AG04450 (cell line): ENCODE data around the gene PAM16. TPM values are rescaled to one million over a fixed set of nuclear protein-coding genes. Genes with fewer than 3 reads are reported as not detected.

Experiments
- CTCF ChIA-PET: fragments of 300-600, 350-600 bp; formaldehyde crosslinking; extraction: SDS; loops from one replicate; lab custom pipeline; 2022; ENCODE audit warnings: antibody characterized with exemption, inconsistent platforms; lab: Charles Lee
- POLR2A ChIA-PET: fragments of 350-600 bp; formaldehyde crosslinking; extraction: SDS; loops from one replicate; lab custom pipeline; 2021; ENCODE audit warnings: antibody characterized with exemption, inconsistent platforms; lab: Yijun Ruan, JAX
- DNase-seq: peaks from one replicate; pipeline ENCODE4 v3.0.0-alpha.2; 2011; ENCODE audit warnings: low read depth, low spot score
- H3K27ac ChIP-seq: one replicate; pipeline ENCODE4 v1.5.1; 2012; ENCODE audit warnings: low read depth, low read length, control low read depth
- H3K27me3 ChIP-seq: one replicate; pipeline ENCODE4 v1.6.0; 2012; ENCODE audit warnings: low read length; ENCODE audit not compliant: control insufficient read depth, insufficient read depth
- H3K4me3 ChIP-seq: 2 replicates; pipeline ENCODE4 v1.5.1; 2011; ENCODE audit warnings: mild to moderate bottlenecking, low read depth, low read length, control low read depth
- H3K9me3 ChIP-seq: 2 replicates; pipeline ENCODE4 v1.5.1; 2012; ENCODE audit warnings: low read length; ENCODE audit not compliant: control insufficient read depth, insufficient read depth
- polyA plus RNA-seq: library from polyadenylated mRNA; depleted of rRNA; stranded (reverse); fragments of >200 nt; gene quantifications from 2 replicates; pipeline ENCODE4 v1.2.3, GENCODE V29; 2011
- TF ChIP-seq, protein P1 (sequence below): IDR thresholded peaks from 2 replicates; pipeline ENCODE4 v1.5.1; 2011; ENCODE audit warnings: low read depth, low read length, control low read depth, inconsistent platforms

Gene PAM16
- polyA plus RNA-seq, 1 experiment, result 18.4 TPM

DNA sequence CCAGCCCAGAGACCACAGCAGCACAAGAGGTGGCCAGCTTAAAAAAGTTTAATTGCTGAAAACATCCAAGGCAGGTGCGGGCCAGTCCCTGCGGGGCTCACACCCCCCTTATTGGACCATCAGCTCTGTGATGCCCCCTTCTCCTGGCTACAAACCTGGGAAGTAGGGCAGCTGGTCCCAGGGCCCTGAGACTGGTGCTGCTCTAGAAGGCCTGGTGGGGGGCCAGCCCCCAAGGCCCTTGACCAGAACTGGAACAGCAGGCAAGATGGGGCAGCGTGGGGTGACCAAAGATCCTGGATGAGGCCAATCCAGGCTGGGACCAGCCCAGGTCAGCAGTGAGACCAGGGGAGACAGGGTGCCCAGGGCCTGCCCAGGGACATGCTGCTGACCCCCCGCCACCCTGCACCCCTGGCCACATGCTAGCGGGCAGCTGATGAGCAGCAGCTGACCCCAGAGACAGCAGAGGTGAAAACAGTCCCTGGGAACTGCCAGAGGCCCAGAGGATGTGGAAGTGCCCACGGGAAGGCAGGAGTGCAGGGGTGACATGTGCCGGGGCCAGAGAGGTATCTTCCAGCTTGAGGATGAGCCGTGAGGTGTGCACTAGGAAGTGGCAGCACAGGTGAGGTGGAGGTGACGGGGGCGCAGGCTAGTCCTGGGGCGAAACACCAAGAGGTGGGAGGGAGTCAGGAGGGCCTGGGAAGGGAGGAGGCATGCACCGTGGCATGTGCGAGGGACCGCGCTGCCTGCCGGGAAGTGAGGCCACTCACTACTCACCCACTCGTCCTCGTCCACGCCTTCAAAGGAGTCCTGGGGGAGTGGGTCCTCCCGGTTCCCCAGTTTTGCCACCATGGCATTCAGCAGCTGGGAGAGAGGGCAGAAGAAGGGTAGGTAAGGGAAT, 3.6 kb upstream of the PAM16 start:
- Histone ChIP-seq H3K4me3 (no peak overlapping the region), H3K9me3 (no peaks in the 10 kb centered on the region; the same call in 1 of the 2 replicates), H3K27me3 (no peaks in the 10 kb centered on the region), H3K27ac (no peak overlapping the region)
- ChIA-PET CTCF (interaction anchor here (6.4 kb wide), 1 partner anchor 49 kb away, joined by 56 read pairs; no protein-coding TSS in a partner anchor), POLR2A (no interaction called here)
- DNase-seq, result no peak
- TF ChIP-seq, protein P1, sequence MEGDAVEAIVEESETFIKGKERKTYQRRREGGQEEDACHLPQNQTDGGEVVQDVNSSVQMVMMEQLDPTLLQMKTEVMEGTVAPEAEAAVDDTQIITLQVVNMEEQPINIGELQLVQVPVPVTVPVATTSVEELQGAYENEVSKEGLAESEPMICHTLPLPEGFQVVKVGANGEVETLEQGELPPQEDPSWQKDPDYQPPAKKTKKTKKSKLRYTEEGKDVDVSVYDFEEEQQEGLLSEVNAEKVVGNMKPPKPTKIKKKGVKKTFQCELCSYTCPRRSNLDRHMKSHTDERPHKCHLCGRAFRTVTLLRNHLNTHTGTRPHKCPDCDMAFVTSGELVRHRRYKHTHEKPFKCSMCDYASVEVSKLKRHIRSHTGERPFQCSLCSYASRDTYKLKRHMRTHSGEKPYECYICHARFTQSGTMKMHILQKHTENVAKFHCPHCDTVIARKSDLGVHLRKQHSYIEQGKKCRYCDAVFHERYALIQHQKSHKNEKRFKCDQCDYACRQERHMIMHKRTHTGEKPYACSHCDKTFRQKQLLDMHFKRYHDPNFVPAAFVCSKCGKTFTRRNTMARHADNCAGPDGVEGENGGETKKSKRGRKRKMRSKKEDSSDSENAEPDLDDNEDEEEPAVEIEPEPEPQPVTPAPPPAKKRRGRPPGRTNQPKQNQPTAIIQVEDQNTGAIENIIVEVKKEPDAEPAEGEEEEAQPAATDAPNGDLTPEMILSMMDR, result no peak

DNA sequence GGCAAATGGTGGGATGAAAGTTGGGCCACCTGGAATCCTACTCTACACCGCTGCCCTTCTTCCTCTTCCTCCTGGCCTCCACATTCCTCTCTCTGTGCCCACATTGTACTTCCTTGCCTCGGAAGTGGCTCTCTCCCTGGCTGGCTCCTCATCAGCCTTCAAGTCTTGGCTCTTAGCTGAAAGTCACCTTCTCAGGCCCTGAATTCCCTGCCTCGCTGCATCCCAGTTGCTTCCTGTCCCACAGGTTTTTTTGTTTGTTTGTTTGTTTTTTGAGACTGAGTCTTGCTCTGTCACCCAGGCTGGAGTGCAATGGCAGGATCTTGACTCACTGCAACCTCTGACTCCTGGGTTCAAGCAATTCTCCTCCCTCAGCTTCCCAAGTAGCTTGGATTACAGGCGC, 2.6 kb upstream of the PAM16 start:
- no peak overlapping the region for H3K4me3 ChIP-seq
- H3K9me3 ChIP-seq, result no peaks in the 10 kb centered on the region; the same call in 1 of the 2 replicates
- ChIA-PET CTCF (interaction anchor here (6.4 kb wide), 1 partner anchor 50 kb away, joined by 56 read pairs; no protein-coding TSS in a partner anchor), POLR2A (no interaction called here)
- DNase-seq, result no peak
- TF ChIP-seq, protein P1, result no peak
- no peaks in the 10 kb centered on the region for H3K27me3 ChIP-seq
- H3K27ac ChIP-seq, result no peak overlapping the region

DNA sequence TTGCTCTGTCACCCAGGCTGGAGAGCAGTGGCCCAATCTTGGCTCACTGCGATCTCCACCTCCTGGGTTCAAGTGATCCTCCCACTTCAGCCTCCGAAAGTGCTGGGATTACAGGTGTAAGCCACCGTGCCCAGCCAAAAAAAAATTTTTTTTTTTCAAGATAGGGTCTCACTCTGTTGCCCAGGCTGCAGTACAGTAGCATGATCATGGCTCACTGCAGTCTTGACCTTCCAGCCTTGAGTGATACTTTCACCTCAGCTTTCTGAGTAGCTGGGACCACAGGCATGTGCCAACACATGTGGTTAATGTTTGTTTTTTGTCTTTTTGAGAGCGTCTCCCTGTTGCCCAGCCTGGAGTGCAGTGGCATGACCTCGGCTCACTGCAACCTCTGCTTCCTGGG, 1.7 kb upstream of the PAM16 start:
- CTCF ChIA-PET, result interaction anchor here (6.4 kb wide), 1 partner anchor 51 kb away, joined by 56 read pairs; no protein-coding TSS in a partner anchor
- POLR2A ChIA-PET, result interaction anchor here (0.7 kb wide), 2 partner anchors 11 to 23 kb away, joined by 4 to 6 read pairs; no protein-coding TSS in a partner anchor
- TF ChIP-seq, protein P1, result no peak

DNA sequence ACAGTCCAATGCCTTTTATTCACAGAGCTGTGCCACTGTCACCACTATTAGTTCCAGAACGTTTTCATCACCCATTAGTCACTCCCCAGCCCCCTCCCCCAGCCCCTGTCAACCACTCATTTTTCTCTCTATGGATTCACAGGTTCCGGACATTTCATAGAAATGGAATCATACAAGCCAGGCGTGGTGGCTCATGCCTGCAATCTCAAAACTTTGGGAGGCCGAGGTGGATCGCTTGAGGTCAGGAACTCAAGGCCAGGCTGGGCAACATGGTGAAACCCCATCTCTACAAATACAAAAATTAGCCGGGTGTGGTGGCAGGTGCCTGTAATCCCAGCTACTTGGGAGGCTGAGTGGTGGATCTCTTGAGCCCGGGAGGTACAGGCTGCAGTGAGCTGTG, 759 bp upstream of the PAM16 start:
- peak overlapping the region; percentile 47 for H3K27ac ChIP-seq
- no peaks in the 10 kb centered on the region for H3K27me3 ChIP-seq
- TF ChIP-seq, protein P1, result no peak
- no peak for DNase-seq
- no peak overlapping the region for H3K4me3 ChIP-seq
- ChIA-PET POLR2A (interaction anchor here (0.7 to 1.8 kb wide), 7 partner anchors 10 to 60 kb away, joined by 3 to 10 read pairs (median 6); partner anchors contain the start of gene VASN), CTCF (interaction anchor here (6.4 kb wide), 1 partner anchor 52 kb away, joined by 56 read pairs; no protein-coding TSS in a partner anchor)
- H3K9me3 ChIP-seq, result no peaks in the 10 kb centered on the region; the same call in 1 of the 2 replicates

More for the DNA sequence above, 1.7 kb upstream of the PAM16 start:
- Histone ChIP-seq H3K27ac (no peak overlapping the region), H3K9me3 (no peaks in the 10 kb centered on the region; the same call in 1 of the 2 replicates), H3K27me3 (no peaks in the 10 kb centered on the region), H3K4me3 (no peak overlapping the region)
- DNase-seq, result no peak
